GM21447 (cell line): Measurements from ENCODE around the gene LVRN.
"Not testable (repeated sequence)": the region's sequence is repeated elsewhere in the genome, so short reads cannot be mapped to it uniquely, and the experiment has no call there.

Source experiments
- ATAC-seq: cut with Tn5 transposase; IDR thresholded peaks from one replicate; pipeline ENCODE4 v1.9.1; 2021; ENCODE audit not compliant: unreplicated experiment

The LVRN gene

DNA sequence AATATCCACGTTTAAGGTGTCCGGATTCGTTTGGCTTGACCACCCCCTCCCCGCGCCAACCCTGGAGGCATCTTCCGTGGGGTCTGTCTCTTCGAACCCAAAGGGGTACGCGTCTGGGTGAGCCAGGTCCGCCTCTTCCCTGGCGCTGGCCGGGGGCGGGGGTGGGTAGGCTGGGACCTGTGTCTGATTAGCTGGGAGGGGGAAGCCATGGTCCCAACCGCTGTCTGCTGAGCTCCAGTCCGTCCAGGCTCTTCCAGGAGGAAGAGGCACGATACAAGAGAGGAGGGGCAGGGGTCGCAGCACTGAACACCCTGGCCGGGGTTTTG lies at the start of gene LVRN:
TSS of gene LVRN (plus strand) at position 237 of the 326 bp plus-strand sequence. CDS start 143 bp downstream, outside the sequence.
- ATAC-seq = no peak

GRCh38 chr5:115913623-115914400 lies 48.5 kb upstream of the LVRN start:
- ATAC-seq = not testable (repeated sequence)

DNA sequence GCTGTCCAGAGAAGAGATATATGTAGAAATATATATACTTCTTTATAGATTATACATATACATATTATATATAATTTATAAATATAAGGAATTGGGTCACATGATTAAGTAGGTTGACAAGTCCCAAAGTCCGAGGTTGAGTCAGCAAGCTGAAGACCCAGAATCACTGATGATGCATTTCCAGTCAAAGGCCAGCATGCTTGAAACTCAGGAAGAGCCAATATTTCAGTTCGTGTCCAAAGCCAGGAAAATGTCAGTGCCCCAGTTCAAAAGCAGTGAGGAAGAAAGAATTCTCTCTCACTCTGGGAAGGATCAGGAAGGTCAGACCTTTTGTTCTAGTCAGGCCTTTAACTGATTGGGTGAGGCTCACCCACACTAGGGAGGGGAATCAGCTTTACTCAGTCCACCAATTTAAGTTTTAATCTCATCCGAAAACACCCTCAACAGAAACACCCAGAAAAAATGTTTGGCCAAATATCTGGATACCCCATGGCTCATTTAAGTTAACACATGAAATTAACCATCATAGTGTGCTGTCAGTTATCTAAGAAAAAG lies 42.0 kb upstream of the LVRN start:
- no peak for ATAC-seq

- not testable (repeated sequence) for ATAC-seq
Measured at GRCh38 chr5:115928578-115929407, 33.5 kb upstream of the LVRN start.

DNA sequence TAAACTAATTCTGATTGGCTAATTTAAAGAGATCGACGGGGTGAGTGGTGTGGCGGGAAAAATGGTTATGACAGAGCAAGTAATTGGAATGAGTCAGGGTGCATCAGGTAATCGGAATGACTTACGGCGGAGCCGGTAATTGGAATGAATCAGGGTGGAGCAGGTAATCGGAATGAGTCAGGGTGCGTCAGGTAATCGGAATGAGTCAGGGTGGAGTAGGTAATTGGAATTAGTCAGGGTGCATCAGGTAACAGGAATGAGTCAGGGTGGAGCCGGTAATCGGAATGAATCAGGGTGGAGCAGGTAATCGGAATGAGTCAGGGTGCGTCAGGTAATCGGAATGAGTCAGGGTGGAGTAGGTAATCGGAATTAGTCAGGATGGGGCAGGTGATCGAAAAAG lies 32.1 kb upstream of the LVRN start:
- not testable (repeated sequence) for ATAC-seq

GRCh38 chr5:115930630-115931337 lies 31.5 kb upstream of the LVRN start:
- no peak for ATAC-seq

DNA sequence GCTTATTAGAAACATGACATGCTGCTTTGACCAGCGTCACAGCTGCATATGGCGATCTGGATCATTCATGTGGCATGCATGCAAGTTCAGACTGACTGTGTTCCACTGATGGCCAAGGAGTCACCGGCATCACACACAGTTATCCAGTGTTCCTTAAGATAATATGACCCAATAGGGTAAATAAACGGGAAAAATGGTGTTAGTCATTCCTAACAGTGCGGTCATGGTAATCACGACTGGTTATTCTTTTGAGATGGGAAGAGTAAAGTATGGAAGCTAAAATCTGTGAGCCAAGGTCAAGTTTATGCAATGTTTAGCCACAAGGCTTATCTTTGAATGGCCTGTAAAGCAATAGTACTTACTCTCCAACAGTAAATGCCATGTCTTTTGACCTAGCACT lies 29.3 kb upstream of the LVRN start:
- ATAC-seq = no peak

GRCh38 chr5:115934388-115934974 lies 27.8 kb upstream of the LVRN start:
- no peak for ATAC-seq

- no peak for ATAC-seq
Measured at GRCh38 chr5:115936031-115936430, 26.2 kb upstream of the LVRN start.

GRCh38 chr5:115939059-115939458 lies 23.2 kb upstream of the LVRN start:
- no peak for ATAC-seq

GRCh38 chr5:115940080-115940810 lies 22.0 kb upstream of the LVRN start:
- no peak for ATAC-seq

GRCh38 chr5:115941051-115941675 lies 21.1 kb upstream of the LVRN start:
- ATAC-seq = no peak

DNA sequence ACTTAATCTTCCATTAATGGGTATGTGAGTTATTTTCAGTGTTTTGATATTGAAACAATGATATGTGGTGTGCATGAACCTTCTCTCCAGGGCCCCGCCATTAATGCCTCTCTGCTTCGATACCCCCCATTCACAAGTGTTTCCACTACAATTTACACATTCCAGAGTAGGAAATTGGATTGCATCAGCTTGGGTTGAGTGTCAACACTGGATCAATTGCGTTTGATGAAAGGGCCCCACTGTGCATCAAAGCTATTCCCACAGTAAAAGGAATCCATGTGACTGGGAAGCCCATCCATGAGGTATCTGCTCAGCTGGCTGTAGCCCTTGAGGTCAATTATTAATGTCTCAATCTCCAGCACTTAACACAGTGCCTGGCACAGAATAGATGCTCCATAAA lies 17.8 kb upstream of the LVRN start:
- no peak for ATAC-seq

DNA sequence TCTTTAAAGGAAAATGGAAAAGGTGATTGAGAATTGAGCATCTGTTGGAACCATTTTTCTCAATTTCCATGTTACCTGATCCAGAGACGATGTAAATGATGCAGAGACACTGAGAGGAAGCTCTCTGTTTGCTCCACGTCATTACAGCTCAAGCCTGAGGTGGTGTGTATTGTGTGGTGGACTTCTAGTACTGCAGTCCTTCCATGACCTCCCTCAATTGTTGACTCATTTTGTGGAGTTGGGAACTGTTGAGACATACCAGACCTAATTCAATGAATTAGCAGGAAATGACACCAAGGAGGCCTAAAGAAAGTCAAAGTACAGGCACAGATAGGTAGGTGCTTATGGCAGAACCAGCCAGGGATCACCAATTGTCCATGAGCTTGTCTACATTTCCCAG lies 15.6 kb upstream of the LVRN start:
- ATAC-seq = no peak

GRCh38 chr5:115947260-115947659 lies 15.0 kb upstream of the LVRN start:
- ATAC-seq = no peak

- ATAC-seq = no peak
Measured at GRCh38 chr5:115948091-115948534, 14.2 kb upstream of the LVRN start.

DNA sequence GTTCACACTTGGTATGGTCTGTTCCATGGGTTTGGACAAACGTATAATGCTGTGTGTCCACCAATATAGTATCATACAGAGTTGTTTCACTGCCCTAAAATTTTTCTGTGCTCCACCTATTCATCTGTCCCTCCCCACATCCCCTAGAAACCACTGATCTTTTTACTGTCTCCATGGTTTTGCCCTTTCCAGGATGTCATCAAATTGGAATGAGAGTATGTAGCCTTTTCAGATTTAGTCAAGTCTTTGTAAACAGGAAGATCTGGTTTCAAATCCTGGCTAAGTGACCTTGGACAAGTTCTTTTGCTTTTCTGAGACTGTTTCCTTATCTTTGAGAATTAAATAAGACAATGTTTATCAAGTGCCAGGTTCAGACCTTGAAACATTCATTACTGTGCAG lies 13.2 kb upstream of the LVRN start:
- no peak for ATAC-seq

DNA sequence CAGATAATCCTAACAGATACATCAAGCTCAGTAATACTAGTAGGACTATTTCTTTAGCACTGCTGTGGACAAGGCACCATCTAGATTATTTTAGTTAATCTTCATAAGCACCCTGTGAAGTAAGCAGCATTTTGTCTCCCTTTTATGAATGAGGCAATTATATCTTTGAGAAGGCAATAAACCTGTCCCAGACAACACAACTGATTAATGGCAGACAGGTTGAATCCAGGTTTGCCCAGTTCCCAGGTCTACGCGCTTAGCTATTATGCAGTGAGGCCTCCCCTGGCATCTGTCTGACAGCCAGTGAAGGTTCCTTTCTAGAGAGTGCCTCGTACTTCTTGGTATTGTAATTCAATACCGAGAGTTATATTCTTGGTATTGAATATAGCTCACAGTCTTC lies 9.7 kb upstream of the LVRN start:
- ATAC-seq = no peak

- ATAC-seq = no peak
Measured at GRCh38 chr5:115954144-115954543, 8.1 kb upstream of the LVRN start.

- no peak for ATAC-seq
Measured at GRCh38 chr5:115956957-115957356, 5.3 kb upstream of the LVRN start.
